Calu3 (cell line): ENCODE results near the gene CD300LG. TPM values are rescaled to one million over a fixed set of nuclear protein-coding genes. Genes with fewer than 3 reads are reported as not detected.
"Not testable (repeated sequence)": the region's sequence is repeated elsewhere in the genome, so short reads cannot be mapped to it uniquely, and the experiment has no call there.

Experiments
- BruUV-seq: library from RNA; stranded (reverse); fragments of 400-500 nt; replicated peaks from 2 replicates; lab custom pipeline; 2021; lab: Mats Ljungman, UMichigan
- CTCF ChIA-PET: fragments of 300-600 bp; sonication (Branson Sonifier 250); formaldehyde crosslinking; loops from one replicate; lab custom pipeline; 2022; ENCODE audit warnings: antibody characterized with exemption; lab: Charles Lee
- DNase-seq: peaks from one replicate; pipeline ENCODE4 v3.0.0; 2022
- H3K27ac Mint-ChIP-seq: one replicate; pipeline ENCODE4 v1.8.0; 2022; ENCODE audit warnings: mixed read lengths; ENCODE audit not compliant: unreplicated experiment
- H3K27me3 Mint-ChIP-seq: one replicate; pipeline ENCODE4 v1.8.0; 2022; ENCODE audit warnings: mixed read lengths; ENCODE audit not compliant: unreplicated experiment
- H3K36me3 Mint-ChIP-seq: one replicate; pipeline ENCODE4 v1.8.0; 2022; ENCODE audit warnings: mild to moderate bottlenecking, moderate library complexity, mixed read lengths; ENCODE audit not compliant: insufficient read depth, unreplicated experiment
- H3K4me1 Mint-ChIP-seq: one replicate; pipeline ENCODE4 v1.8.0; 2022; ENCODE audit warnings: mild to moderate bottlenecking, low read depth, mixed read lengths; ENCODE audit not compliant: unreplicated experiment
- H3K4me3 Mint-ChIP-seq: one replicate; pipeline ENCODE4 v1.8.0; 2022; ENCODE audit warnings: mild to moderate bottlenecking, low read depth, moderate library complexity, mixed read lengths; ENCODE audit not compliant: unreplicated experiment
- H3K9me3 Mint-ChIP-seq: one replicate; pipeline ENCODE4 v1.8.0; 2022; ENCODE audit warnings: low read depth, mixed read lengths; ENCODE audit not compliant: unreplicated experiment
- intact Hi-C: fragments of 100-400 bp; cut with micrococcal nuclease; formaldehyde crosslinking; loops from one replicate; pipeline ENCODE4 v1.10.0; 2022; ENCODE audit not compliant: unreplicated experiment
- total RNA-seq: library from RNA; stranded (reverse); gene quantifications from 2 replicates; pipeline ENCODE4 v1.2.3, GENCODE V29; 2022
- TF ChIP-seq, protein P1 (sequence below): fragments of 200-600 bp; IDR thresholded peaks from one replicate; pipeline ENCODE4 v1.8.0; 2022; ENCODE audit warnings: antibody characterized with exemption; ENCODE audit not compliant: unreplicated experiment

The CD300LG gene
- total RNA-seq, 1 experiment from 2014 or later = not detected

DNA sequence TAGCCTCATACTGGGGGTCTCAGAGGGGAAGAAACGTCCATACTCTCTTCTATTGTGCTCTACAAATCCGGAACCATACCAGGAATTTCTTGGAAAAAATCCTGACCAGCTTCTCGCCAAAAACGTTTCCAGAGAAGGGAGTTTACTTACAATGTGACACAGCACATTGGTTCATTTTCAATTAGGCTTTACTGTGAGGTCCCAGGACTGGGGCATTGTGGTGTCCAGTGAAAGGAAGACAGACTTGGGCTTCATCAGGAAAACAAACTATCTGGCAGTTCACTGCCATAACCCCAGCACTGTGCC, 45.6 kb downstream of the CD300LG start:
- BruUV-seq = no TSS peak
- H3K36me3 Mint-ChIP-seq = no peaks in the 10 kb centered on the region
- CTCF ChIA-PET = no interaction called here
- intact Hi-C loops = no loop called here
- H3K9me3 Mint-ChIP-seq = no peaks in the 10 kb centered on the region
- H3K27ac Mint-ChIP-seq = no peak overlapping the region
- TF ChIP-seq, protein P1, sequence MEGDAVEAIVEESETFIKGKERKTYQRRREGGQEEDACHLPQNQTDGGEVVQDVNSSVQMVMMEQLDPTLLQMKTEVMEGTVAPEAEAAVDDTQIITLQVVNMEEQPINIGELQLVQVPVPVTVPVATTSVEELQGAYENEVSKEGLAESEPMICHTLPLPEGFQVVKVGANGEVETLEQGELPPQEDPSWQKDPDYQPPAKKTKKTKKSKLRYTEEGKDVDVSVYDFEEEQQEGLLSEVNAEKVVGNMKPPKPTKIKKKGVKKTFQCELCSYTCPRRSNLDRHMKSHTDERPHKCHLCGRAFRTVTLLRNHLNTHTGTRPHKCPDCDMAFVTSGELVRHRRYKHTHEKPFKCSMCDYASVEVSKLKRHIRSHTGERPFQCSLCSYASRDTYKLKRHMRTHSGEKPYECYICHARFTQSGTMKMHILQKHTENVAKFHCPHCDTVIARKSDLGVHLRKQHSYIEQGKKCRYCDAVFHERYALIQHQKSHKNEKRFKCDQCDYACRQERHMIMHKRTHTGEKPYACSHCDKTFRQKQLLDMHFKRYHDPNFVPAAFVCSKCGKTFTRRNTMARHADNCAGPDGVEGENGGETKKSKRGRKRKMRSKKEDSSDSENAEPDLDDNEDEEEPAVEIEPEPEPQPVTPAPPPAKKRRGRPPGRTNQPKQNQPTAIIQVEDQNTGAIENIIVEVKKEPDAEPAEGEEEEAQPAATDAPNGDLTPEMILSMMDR = no peak
- peaks cover 2% of the 10 kb centered on the region for H3K4me1 Mint-ChIP-seq
- H3K4me3 Mint-ChIP-seq = no peak overlapping the region
- H3K27me3 Mint-ChIP-seq = peaks cover 66% of the 10 kb centered on the region
- no peak for DNase-seq

DNA sequence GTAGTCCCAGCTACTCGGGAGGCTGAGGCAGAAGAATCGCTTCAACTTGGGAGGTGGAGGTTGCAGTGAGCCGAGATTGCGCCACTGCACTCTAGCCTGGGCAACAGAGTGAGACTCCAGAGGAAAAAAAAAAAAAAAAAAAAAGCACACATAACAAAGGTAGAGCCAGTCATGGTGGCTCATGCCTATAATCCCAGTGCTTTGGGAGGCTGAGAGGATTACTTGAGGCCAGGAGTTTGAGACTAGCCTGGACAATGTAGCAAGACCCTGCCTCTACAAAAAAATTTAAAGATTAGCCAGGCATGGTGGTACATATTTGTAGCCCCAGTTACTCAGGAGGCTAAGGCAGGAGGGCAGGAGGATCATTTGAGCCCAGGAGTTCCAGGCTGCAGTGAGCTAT, 47.5 kb downstream of the CD300LG start:
- H3K4me1 Mint-ChIP-seq, intact Hi-C loops, H3K27ac Mint-ChIP-seq, DNase-seq, H3K36me3 Mint-ChIP-seq, BruUV-seq, H3K4me3 Mint-ChIP-seq, H3K9me3 Mint-ChIP-seq: not testable (repeated sequence)
- CTCF ChIA-PET = interaction anchor here (0.6 to 0.7 kb wide), 3 partner anchors 37 to 95 kb away, joined by 3 to 5 read pairs (median 3); no protein-coding TSS in a partner anchor
- peaks cover 58% of the 10 kb centered on the region for H3K27me3 Mint-ChIP-seq

DNA sequence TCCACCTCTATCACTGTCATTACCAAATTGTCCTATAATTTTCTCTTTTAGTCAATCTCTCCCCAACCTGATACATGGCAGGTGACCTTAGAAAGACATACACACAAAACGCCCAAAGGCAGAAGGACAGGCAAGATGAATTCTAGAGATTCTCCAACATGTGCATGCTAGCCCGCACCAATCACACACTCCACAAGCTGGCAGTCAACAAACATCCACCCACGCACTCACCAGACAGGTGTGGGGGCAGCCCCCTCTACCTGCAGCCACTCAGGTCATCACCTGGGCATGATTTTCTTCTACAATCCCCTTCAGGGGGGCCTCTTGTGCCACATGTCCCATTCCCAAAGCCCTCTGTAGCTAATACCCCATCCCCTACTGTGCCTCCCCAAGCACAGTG, 50.9 kb downstream of the CD300LG start:
- intact Hi-C loops = no loop called here
- Mint-ChIP-seq H3K36me3 (peaks cover 7% of the 10 kb centered on the region), H3K4me1 (peaks cover 19% of the 10 kb centered on the region), H3K4me3 (no peak overlapping the region), H3K9me3 (no peaks in the 10 kb centered on the region), H3K27ac (no peak overlapping the region), H3K27me3 (peaks cover 57% of the 10 kb centered on the region)
- CTCF ChIA-PET = interaction anchor here (0.6 kb wide), 1 partner anchor 119 kb away, joined by 5 read pairs; no protein-coding TSS in a partner anchor
- no TSS peak for BruUV-seq
- no peak for DNase-seq
- TF ChIP-seq, protein P1 = no peak

DNA sequence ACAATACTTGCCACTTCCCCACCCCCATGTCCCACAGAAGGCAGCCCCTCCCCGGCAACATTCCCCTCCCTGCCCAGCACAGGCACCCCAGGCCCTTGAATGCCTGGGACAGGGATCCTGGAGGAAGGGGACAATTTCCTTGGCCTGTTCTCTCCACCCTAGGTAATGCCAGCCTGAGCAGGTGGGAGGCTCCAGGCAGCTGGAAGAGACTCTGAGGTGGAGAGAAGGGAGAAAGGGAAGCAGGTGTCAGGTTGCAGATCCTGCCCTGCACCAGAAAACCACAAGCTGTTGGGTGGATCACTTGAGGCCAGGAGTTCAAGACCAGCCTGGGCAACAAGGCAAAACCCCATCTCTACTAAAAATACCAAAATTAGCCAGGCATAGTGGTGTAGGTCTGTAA, 51.5 kb downstream of the CD300LG start:
- H3K9me3 Mint-ChIP-seq = no peaks in the 10 kb centered on the region
- H3K36me3 Mint-ChIP-seq = peaks cover 7% of the 10 kb centered on the region
- TF ChIP-seq, protein P1 = no peak
- no peak overlapping the region for H3K4me3 Mint-ChIP-seq
- no TSS peak for BruUV-seq
- peaks cover 19% of the 10 kb centered on the region for H3K4me1 Mint-ChIP-seq
- H3K27me3 Mint-ChIP-seq = peaks cover 61% of the 10 kb centered on the region
- H3K27ac Mint-ChIP-seq = no peak overlapping the region
- DNase-seq = no peak
- CTCF ChIA-PET = interaction anchor here (0.6 to 0.8 kb wide), 2 partner anchors 19 to 28 kb away, joined by 3 to 4 read pairs; no protein-coding TSS in a partner anchor
- intact Hi-C loops = no loop called here

GRCh38 chr17:43900183-43900857, 53.3 kb downstream of the CD300LG start:
- Mint-ChIP-seq H3K27ac (peak overlapping the region; percentile 51), H3K36me3 (peaks cover 7% of the 10 kb centered on the region)

More at GRCh38 chr17:43900183-43900857, 53.3 kb downstream of the CD300LG start:
- Mint-ChIP-seq H3K4me1 (peaks cover 19% of the 10 kb centered on the region), H3K4me3 (peak overlapping the region; percentile 75), H3K27me3 (peaks cover 77% of the 10 kb centered on the region), H3K9me3 (no peaks in the 10 kb centered on the region)
- DNase-seq = peak; percentile 95
- CTCF ChIA-PET = interaction anchor here (0.5 to 1.0 kb wide), 4 partner anchors 10 to 241 kb away, joined by 3 to 4 read pairs (median 4); no protein-coding TSS in a partner anchor
- intact Hi-C loops = no loop called here
- no TSS peak for BruUV-seq
- TF ChIP-seq, protein P1 = no peak
